T-helper 9 cell (primary cell): ENCODE measurements around the gene AP3D1.

Experiments
- DNase-seq: peaks from one replicate; pipeline ENCODE4 v3.0.0-alpha.2; 2020

AP3D1 gene

DNA sequence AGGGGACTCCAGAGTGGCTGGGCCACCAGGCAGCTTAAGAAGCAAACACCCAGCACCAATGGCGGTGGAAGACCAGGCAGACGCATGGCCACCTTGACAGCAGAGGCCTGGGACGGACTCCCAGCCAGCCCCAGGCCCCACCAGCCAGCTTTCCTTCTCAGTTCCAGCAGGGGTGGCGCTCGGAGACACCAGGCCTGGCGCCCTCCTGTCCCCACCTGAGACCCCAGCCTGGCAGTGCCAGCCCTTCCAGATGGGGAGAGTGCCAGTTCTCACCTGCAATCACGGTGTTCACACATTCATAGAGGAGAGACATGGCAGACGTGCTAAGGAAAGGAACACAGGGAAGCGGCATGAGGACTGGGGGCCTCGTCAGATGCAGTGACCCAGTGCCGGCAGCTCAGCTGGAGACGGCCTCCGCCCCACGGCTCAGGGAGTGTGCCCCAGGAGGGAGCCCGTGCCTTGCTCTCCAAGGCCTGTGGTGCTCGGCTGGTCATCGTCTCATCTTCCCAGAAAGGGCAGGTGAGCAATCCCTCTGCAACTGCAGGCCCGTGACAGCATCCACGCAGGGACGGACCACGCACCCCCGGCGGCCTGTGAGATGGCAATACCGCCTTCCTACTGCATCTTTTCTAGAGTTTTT, 24.4 kb downstream of the AP3D1 start:
- DNase-seq, result no peak

DNA sequence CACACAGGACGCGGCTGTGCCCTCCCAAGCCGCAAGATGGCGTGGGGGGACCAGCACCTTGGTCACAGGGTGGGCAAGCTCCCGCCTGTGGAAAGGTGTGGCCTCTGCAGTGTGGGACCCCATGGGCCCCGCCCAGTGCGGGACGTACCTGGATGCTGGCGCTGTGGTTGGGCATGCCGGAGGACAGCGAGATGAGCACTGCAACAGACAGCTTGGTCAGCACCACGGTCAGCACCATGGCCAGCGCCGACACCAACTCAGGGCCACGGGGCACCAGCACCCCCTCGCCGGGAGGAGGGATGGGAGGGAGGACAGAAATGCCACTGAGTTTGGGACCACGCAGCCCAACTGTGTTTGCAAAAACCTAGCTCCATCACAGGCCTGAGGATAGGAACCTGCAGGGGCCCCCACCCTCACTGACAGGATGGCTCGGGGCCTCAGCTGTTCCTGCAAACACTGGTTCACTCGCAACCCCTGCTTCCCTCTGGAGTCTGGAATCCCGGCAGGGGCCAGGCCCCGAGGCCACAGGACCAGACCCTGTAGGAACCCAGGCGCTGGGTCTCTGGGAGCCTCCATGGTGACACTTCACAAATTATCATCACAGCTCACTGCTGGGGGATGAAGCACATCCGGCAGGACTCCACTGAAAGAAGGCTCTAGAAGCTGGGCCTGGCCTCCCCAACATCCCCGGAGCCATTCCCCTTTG, 27.5 kb downstream of the AP3D1 start:
- DNase-seq, result no peak

DNA sequence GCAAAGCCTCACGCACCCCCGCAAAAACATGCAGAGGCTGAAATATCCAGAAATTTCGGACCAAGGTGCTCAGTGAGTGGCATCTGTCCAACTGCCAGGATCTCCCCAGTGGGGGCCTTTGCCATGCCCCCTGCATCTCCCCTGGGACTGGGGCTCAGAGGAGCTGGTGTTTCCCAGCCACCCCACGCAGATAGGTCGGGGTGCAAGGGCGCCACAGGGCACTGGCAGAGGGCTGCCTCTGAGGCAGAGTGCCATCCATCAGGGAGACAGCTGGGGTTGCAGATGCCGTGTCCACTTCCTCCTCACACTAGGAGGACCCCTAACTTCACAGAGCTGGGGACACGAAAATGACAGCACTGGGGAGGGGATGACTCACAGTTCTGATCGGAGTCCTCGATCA, 28.4 kb downstream of the AP3D1 start:
- no peak for DNase-seq

DNA sequence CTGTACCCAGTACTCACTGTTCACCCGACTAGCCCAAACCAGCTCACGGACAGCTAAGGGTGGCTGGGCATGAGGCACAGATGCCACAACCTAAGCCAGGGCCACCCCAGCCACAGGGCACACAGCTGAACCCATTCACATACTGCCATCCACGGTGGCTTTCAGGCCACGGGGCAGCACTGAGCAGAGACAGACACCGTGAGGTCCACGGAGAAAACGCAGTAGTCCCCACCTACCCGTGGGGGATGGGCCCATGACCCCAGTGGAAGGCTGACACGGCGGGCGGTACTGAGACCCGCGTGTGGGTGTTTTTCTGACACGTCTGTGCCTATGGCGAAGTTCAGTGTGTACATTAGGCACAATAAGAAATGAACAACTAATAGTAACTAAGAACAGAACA, 29.1 kb downstream of the AP3D1 start:
- DNase-seq, result no peak

DNA sequence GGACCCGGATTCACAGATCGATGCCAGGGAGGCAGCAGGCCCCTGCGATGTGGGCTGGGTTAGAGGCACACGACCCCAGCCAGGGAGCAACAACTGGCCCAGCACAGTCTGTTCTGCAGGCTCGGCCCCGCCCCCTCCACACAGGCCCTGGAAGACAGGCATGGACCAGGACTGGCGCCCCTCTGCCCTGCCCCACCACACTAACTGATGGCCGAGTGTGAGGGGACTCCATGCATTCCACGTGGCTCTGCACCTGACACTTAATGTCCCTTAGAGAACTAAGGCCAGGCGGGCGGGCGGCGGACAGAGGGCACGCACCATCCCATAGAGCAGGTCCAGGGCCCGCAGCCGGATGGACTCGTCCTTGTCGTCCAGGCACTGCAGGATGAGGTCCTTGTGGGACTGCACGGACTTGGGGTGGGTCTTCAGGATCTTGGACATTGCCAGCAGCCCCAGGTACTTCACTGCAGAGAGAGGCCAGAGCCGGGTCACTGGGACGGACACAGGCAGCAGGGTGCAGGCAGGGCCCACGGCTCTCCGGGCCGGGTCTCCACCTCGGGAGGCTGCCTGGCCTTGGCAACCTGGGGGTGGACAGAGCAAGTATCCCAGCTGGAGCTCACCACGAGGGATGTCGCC, 29.8 kb downstream of the AP3D1 start:
- no peak for DNase-seq

DNA sequence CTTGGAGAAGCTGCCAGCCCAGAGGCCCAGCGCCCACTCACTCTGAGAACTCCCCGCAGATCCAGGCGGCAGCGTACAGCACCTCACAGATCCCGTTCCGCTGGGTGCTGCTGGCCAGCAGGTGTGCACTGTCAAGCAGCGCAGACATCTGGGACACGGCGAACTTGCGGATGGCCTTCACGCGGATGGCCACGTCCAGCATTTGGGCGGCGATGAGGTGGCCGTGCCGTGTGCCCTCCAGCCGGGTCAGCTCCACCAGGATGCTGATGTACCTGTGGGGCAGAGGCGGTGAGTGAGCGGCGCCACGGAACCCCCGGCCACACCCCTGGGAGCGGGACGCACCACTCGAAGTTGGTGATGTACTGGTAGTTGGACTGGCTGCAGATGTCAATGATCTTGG, 30.5 kb downstream of the AP3D1 start:
- DNase-seq, result no peak

DNA sequence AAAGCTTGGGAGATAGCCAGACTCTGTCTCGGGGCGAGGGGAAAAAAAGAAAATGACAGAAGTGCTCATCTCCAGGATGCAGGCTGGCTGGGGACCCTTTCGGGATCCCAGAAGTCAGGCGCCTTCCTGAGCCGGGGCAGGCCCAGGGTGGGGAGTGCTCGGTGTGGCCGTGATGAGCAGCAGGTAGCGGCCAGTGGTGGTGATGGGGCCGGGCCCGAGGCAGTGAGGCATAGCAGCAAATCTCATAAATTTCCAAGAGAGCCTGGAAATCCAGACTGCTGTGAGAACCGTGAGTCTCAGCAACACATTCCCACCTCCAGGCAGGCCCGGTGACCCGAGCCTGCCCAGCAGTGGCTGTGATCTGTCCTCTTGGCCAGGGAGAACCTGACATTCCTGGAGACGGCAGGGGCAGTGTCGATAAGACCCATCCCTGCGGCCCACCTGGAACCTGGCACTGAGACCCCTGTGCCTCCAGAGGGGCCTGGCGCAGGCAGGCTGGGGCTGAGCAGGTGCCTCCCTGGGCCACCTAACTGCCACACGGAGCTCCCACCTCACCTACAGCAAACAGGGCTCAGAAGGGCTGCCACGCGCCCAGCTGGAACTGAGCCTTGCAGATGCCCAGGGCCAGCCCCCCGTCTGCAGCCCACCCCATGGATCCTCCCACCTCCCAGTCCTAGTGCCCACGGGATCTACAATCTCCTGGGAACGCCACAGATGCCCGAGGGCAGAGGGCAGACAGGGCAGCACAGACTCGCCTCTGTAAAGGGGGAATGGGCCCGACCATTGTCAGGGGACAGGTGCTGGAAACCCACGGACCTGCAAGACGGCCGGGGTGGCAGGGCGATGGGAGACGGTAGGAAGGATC, 31.2 kb downstream of the AP3D1 start:
- no peak for DNase-seq

DNA sequence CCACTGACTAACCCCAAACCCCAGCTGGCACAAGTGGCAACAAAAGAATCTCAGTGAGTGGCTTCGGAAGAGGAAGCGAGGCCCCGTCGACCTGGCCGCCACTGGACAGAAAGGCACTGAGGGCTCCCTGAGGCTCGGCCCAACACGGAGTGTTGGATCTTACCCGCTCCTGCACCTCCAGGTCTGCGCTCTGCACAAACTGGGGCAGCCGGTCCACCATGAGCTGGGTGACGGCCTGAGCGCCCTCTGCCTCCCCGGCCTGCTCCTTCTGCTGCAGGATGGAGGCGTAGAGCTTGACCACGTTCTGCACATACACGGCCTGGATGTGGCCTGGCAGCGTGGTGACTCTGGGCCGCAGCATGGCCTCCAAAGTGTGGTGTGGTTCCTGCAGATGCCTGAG, 32.9 kb downstream of the AP3D1 start:
- no peak for DNase-seq

DNA sequence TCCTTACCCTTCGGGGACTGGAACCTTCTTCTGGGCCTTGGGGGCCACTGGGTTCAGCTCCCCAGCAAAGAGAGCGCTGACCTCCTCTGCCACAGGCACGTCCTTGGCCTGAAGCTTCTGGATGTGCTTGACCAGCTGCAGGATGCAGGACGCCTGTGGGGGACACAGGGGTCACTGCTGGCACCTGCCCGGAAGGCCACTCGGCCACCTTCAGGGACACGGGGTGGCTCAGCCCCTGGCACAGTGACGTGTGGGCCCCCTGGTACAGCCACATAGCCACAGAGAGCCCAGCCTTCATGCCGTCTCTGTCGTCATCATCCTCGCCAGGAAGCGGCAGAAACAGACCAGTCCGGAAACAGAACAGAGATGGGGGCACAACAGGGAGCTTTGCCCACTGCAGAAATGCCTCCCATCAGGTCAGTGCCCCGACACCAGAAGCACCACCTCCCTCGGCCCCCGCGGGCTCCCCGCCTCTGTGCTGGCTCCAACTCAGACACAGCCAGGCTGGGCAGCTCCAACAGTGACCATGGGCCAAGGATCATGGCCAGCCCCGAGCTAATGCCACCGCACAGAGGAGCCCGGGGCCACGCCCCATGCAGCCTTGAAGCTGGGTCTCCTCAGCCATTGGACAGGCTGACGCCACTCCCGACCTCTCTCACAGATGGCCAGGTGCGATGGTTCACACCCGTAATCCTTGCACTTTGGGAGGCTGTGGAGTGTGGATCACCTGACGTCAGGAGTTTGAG, 34.0 kb downstream of the AP3D1 start:
- DNase-seq, result no peak

DNA sequence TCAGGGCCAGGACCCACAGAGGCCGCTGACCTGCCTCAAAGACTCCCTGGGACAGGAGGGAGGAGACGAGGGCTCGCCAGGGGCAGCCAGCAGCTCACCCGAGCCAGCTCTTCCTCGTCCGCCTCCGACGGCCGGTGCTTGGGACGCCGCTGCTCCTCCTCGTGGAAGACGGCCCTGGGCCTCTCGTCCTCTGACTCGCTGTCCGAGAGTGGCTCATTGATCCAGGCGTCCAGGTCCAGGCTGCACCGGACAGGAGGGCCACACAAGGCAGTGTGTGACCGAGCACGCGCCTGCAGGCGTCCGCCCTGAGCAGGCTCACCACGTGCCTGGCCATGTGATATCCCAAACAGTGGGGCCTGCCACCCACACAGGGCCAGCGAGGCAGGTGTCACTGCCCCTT, 34.9 kb downstream of the AP3D1 start:
- no peak for DNase-seq

DNA sequence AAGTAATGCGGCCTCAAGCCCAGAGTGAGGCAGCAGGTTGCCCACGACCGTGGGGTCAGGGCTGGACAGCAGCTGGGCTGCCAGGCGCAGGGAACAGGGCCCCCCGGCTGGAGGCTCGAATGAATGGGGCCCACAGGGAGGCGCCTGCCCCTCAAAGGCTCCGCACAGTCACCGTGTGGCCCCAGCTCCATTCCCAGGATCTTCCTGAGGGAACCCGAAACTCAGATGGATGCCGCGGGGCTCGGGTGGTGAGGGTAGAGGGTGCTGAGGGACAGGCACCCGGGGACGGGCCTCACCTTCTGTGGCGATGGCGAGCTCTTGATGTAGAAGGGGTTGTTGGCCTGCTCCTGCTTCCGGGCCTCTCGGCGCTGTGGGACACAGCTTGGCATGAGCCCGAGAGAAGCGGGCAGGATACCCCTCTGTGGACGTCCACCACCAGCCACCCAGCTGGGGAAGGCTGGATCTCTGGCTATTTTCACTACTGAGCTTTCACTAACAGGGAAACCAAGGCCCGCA, 35.4 kb downstream of the AP3D1 start:
- no peak for DNase-seq

DNA sequence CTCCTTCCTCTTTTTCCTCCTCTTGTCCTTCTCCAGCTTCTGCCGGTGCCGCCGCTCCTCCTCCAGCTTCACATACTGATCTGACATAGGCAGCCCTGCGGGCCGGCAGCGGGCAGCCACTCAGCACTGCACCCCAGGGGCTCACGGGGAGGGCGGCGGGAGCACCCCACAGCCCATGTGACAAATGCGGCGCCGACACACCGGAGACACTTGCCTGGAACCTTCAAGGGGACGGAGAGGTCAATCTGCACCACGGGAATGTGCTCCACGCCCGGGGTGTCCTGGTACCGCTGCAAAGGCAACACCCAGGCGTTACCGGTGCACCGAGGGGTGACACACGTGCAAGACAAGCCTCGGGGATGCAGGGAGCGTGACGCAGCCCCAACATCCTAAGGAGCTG, 36.0 kb downstream of the AP3D1 start:
- DNase-seq, result no peak

DNA sequence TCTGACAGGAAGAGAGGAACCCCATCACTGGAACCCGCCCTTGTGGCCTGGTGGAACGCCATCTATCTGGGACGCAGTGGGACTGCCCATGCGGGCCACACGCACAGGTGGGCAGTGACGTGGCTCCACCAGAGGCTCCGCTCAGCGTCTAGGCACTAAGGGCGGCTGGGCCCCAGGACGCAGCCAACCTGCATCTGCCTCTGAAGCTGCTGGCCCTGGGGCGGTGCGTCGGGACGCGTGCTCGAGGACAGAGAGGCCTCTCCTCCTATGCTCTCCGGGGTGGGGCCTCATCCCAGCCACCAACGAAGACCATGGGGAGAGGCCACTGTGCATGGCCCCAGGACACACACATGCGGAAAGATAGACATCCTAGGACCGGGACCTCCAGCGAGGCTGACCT, 36.5 kb downstream of the AP3D1 start:
- DNase-seq, result no peak

DNA sequence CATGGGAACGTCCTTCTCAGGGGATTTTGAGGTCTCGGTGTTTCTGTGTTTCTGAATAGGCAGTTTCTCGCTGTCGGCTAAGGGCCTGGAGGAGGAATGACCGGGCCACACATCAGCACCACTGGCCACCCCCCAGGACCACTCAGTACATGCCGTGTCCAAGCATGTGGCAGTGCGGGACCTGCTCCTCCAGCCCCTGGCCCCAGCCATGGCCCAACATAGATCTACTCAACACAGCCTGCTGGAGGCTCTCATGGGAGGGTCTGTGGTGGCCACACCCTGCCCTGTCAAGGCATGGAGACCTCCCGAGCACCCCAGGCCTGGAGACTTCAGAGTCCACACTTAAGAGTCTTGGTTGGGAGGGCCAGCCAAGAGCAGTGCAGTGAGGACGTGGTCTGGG, 37.1 kb downstream of the AP3D1 start:
- DNase-seq, result no peak

DNA sequence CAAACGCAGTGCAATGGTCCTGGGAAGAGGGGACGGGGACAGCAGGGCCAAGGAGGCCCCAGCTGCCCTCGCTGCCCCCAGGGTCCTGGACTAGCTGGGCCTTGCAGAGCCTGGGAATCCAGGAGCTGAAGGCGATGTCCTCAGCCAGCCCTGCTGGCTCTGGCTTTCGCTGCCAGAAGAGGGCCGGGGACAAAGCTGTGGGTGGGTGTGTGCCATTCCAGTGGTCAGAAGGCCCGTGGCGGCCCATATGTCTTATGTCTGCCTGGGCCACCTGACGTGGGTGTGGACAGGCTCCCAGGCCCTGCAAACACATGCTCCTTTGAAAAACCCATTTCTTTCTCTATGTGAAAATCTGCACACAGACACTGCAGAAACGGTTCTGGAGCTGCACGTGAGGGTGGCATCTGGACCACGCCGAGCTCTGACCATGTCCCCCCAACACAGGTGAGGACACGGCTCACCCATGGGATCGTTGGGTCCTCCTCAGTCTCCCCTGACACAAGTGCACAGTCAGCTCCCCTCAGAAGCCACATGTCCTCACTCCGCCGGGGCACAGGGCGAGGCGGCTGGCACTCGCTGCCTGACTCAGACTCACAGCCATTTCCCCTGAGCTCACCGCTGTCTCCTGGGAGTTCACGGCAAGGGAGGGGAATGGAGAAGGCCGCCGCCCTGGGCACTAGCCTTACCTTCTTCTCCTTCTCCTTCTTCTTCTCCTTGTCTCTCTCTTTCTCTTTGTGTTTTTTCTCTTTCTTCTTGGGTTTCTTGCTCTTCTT, 37.7 kb downstream of the AP3D1 start:
- no peak for DNase-seq

DNA sequence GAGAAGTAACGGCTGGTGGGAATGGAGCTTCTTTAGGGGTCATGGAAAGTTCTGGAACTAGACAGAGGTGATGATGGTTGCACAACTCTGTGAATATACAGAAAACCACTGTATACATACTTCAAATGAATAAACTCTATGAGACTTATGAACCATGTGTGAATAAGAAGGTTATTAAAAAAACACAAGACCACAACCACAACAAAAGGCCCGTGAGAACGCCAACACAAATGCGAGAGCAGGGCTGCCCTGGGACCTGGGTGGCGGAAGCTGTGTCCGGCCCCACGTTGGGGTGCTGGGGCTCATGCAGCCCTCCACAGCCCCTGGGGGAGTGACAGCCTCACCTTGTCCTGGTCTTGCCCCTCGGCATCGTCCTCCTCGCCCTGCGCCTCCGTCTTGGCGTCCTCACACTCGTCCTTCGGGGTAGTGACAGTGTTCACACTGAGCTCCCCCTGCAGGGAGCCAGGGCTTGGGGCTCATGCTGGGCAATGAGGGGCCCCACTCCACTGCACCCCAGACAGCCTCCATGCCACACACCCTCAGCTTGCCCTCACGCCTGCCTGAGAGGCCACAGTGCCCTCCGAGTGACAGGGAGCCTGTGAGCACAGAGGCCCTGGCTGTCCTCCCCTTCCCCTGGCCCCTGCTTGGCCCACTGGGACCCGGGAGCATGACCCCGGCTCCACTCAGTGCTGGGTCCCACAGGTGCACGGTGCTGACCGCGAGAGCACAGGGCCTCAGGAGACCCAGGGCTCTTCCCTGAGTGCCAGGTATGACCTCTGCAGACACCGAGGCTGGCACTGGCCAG, 38.6 kb downstream of the AP3D1 start:
- no peak for DNase-seq

DNA sequence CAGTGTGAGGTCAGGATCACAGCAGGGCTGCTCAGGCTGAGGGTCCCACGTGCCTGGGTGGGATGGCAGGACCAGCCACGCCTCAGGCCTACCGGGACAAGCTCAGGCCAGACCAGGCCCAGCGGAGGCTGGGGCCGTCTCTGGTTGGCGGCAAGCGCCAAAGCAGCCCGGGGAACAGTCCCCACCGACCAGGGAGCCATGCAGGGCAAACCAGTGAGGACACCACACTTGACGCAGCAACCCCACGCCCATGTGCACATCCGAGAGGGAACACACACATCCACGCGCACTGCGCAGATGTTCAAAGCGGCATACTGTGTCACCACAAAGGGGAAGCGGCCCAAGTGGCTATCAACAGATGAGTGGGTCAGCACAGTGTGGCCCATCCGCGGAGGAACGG, 39.5 kb downstream of the AP3D1 start:
- no peak for DNase-seq

DNA sequence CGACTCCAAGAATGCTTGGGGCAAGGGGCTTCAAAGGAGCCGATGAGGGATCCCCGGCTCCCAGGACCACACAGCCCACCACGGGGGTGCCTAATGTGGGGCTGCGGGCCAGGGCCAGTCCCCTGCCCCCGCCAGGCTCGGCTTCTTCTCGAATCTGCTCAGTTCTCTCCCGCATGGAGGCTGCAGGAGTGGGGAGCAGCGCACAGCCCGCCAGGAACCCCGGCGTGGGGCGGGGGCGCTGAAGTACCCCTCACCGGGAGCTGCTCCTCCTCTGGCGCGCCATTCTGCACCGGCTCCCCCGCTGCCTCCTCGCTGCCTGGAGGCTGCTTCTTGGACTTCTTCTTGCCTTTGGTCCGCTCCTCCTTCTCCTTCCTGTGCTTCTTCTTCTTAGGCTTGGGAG, 39.9 kb downstream of the AP3D1 start:
- no peak for DNase-seq

DNA sequence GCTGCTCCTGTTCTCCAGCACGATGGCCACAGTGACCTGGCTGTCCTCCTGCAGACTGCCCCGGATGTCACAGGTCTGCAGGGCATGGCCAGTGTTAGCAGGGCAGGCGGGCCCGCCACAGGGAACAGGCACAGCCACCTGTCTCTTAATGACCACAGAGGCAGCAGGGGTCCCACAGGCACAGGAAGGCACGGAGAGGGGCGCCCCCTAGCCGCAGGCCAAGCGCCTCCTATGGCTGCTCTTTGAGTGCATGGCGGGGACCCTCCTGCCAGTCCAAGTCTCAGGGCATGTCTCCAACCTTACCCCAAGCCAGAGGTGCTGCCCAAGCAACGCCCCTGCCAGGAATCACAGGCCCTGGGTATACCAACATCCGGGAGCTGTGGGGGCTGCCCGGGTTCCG, 40.5 kb downstream of the AP3D1 start:
- DNase-seq, result no peak

DNA sequence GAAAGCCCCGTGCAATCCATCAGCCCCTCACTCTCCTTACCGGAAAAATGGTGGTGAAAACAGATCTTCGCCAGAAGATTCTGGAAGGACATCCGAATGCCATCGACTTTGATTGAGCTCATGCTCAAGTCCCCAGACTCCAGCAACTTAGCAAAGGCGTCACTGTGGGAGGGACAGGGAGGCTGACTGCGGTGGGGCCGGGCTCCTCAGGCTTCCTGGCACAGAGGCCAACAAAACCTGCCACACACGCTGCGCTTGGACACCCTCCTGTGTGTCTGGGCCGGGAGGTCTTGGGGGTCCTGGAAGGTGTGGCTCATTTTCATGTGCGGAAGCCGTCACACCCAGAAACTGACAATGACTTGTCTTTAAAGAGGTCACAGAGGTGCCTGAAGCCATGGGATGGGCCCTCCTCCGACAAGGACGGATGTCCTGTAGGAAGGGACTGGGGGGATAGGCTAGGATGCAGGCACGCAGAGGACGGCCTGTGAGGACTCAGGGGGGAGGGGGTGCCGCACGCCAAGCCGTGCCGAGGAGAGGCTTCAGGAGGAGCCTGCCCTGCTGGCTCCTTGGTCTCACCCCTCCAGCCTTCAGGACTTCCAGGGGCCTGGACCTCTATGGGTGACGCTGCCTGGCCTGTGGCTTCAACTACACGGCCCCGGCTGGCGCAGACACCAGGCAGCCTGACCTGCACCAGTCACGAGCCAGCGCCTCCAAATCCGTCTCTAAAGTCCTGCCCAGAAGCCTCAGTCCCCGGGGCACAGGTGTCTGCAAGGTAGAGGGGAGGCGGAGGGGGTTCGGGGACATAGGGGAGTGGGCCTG, 42.1 kb downstream of the AP3D1 start:
- DNase-seq, result no peak
